GM21825 (cell line): ENCODE results near the gene VASN.

Experiments
- ATAC-seq: cut with Tn5 transposase; IDR thresholded peaks from one replicate; pipeline ENCODE4 v1.9.1; 2021; ENCODE audit warnings: mild to moderate bottlenecking, moderate library complexity; ENCODE audit not compliant: unreplicated experiment

Gene VASN

GRCh38 chr16:4399001-4399730 is 27.5 kb downstream of the VASN start:
- no peak for ATAC-seq

GRCh38 chr16:4401094-4401501 is 29.4 kb downstream of the VASN start:
- ATAC-seq, result no peak

DNA sequence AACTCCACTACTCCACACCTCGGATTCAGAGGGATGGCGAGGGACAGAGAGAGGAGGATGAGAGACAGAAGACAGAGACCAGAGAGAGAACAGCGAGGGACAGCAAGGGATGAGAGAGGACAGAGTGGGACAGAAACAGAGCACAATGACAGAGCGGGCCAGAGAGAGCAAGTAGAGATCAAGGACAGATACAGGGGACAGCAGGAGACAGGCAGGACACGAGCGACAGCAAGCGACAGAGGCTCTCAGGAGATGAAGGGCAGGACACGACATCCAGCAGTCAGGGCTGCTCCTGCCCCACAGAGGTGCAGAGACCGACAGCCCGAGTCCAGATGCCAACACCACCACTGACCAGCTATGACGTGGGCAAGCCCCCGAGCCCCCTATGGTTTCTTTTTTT is 29.9 kb downstream of the VASN start:
- no peak for ATAC-seq

DNA sequence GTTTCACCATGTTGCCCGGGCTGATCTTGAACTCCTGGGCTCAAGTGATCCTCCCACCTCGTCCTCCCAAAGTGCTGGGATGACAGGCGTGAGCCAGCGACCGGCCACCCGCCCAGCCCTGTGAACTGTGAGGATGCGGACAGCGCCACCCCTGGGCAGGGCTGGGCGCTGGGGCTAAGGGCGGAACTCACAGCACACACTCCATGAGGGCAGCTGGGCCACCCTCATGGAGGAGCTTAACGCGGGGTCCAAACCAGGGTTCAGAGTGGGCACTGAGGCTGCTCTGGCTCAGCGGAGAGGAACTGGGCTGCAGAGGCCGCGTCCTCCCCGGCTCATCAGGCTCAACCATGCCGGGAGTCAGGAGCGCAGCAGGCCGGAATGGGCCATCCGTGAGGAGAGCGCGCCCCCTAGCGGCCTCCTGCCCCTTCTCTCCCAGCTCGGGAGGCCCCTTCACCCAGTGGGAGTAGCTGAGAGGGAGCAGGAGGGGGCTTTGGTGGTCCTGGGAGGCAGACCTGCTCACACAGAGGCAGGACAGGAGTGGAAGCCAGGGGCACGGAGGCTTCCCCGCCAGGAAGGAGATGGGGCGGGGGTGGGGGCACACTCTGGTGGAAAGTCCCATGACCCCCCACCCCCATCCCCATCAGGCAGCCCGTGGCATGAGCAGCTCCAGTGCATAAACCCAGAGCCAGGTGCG is 30.9 kb downstream of the VASN start:
- ATAC-seq, result no peak

GRCh38 chr16:4403133-4403949 is 31.7 kb downstream of the VASN start:
- ATAC-seq, result no peak

DNA sequence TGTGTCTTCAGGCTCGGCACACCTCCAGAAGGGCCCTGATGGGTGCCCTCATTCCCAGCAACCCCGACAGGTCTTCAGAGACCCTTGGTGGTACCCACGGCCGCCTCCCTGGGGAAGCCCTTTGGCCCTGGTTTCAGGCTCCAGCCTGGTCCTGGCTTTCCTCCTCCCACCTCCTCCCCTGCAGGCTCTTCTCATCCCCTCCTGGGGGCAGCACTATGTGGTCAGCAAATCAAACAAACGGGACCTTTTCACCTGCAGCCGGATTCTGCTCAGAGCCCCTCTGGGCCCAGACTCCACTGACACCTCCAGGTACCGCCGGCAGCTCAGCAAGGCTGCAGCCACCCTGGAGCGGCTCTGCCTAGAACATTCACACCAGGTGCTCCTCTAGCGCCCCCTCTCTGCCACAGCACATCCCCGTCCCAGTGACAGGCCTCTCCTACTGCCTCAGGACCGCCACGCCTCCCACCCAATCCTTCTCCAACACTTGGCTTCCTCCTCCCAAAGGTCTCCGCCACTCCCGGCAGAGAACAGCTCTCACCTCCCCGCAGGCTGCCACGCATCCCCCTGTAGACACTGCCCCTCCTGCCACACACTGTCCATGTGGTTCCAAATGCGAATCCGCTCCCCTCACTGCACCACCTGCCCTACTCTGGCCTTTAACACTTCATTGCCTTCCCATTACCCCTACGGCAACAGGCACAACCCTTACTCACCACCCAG is 32.8 kb downstream of the VASN start:
- ATAC-seq, result no peak

- ATAC-seq, result no peak
Observed at GRCh38 chr16:4404967-4405696, 33.5 kb downstream of the VASN start.

DNA sequence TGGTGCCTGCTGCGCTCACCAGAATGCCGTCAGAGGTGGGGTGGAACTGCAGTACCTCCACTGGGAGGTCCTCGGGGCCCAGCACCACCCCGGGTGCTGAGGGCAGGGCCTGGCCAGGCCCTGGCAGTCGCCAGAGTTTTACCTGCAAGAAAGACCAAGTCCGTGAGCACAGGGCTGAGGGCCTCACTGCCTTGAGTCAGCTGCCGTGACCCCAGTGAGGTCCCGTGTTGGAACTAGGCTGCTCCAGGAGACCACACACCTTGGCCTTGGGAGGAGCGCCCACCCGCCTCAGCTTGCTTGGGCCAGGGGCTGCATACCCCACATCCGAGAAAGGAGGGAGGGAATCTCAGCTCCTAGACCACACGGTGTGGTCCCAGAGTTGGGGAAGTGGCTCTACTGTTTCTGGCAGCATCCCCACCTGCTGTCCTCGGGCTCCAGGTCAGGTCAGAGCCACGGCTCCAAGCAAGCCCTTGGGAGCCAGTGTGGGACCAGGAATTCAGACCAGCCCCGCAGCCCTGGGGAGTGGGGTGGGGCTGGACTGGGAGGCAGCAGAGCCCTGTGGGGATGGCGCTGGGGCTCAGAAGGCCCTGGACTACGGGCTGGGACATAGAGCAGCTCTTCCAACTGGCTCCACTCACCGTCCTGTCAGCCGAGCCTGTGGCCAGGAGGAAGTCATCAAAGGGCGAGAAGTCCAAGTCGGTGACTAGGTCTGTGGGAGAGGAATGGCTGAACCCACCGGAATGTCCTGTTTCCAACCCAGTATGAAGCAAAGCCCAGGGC is 36.1 kb downstream of the VASN start:
- no peak for ATAC-seq

- no peak for ATAC-seq
Observed at GRCh38 chr16:4408323-4408690, 36.7 kb downstream of the VASN start.

- ATAC-seq, result no peak
Observed at GRCh38 chr16:4409081-4409932, 37.7 kb downstream of the VASN start.

DNA sequence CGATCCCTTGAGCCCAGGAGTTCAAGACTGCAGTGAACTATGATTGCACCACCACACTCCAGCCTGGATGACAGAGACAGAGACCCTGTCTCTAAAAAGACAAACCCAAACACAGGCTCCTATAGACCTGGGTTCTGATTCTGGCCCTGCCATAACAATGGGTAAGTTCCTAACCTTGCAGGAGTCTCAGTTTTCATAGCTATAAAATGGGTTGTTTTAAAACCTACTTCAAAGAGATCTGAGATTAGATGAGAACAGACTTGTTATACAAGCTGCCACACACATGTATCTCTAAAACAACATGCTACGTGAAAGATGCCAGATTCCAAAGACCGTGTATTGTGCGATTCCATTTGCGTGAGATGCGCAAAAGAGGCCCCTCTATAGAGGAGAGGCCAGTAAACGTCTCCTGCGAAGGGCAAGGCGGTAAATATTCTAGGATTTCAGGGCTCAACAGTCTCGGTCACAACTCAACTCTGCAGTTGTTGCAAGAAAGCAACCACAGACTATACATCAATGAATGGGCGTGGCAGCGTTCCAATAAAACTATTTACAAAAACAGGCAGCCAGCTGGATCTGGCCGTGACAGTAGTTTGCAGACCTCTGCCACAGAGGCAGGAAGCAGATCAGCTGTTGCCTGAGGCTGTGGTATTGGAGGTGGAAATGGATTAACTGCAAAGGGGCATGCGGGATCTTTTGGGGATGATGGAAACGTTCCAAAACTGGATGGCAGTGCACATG is 38.9 kb downstream of the VASN start:
- no peak for ATAC-seq

GRCh38 chr16:4411684-4412083 is 40.0 kb downstream of the VASN start:
- no peak for ATAC-seq

DNA sequence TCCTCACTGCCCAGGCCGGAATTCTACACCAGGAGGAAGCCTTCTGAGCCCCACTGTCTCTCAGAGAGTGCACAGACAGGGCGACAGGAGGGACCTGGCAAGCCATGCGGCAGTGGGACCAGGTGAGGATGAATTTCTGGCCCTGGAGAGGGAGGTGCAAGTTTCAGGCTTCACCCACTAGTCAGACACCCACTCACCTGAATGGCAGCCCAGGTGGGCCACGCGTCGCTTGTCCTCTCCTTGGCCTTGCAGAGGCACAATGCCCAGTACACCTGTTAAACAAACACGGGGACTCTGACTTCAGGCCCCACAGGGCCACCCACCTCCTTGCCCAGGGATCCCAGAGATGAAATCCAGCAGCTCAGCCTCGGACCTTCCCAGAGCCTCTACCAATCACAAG is 40.5 kb downstream of the VASN start:
- no peak for ATAC-seq

DNA sequence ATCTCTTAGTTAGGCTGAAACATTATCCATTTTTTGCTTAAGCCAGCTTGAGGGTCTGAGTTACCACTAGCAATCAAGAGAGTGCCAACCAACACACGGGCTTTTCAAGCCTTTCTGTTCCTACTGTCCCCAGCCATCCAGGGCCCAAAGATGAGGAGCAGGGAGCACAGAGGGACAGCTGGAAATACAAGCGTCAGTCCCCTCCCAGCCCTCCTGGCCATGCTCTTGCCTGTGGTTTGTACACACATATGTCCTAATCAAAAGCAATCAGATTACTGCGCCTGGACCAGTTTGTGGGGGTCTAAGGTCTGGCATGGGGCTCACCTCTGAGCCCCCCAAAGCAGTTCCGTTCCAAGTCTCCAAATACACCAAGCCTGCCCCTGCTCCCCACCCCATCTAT is 41.2 kb downstream of the VASN start:
- ATAC-seq, result no peak

GRCh38 chr16:4414187-4414917 is 42.7 kb downstream of the VASN start:
- ATAC-seq, result peak; percentile 60

DNA sequence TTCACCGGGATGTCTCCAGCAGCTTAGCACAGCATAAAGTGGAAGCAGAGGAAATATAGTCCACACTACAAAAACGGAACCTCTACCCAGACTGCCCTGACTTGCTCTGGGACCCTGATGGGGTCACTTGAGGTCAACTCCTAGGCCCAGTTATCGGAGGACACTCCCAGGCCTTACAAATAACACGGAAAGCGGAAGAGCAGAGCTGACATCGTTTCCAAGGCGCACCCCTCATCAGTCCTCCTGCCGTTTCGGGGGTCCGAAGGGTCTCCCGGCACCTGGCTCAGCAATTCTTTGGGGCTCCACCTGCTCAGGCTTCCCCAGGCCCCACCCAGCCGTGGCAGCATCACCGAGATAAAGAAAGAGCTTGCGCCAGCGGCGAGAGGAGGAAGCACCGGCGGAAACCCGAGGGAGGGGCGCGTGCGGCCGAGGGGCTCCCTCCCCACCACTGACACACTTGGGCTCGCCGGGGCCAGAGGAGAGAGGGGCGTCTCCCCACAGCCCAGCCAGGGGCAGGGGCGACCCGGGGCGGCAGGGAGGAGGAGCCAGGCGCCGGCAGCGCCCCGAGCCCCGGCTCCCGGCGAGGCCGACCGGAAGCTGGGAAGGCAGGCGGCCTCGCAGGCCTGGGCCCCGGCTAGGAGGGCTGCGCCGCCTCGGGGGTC is 44.0 kb downstream of the VASN start:
- peak; percentile 8 for ATAC-seq
